Vagina (tissue), 2 donors: ENCODE measurements around the gene PRCC. TPM values are rescaled to one million over a fixed set of nuclear protein-coding genes. Genes with fewer than 3 reads are reported as not detected.

Experiments
- DNase-seq, 2 donors: peaks; one replicate each; pipeline ENCODE4 v3.0.0-alpha.2; 2017; ENCODE audit errors: extremely low spot score in 2 of 2
- H3K27ac ChIP-seq: fragments of 200-600 bp; sonication (generic); one replicate; pipeline ENCODE4 v1.5.1; 2019
- H3K27me3 ChIP-seq: fragments of 200-600 bp; sonication (generic); one replicate; pipeline ENCODE4 v1.5.1; 2019
- H3K36me3 ChIP-seq, 2 donors: fragments of 200-600 bp; sonication (generic); one replicate each; pipeline ENCODE4 v1.5.1; 2017 to 2019
- H3K4me1 ChIP-seq: fragments of 200-600 bp; sonication (generic); one replicate; pipeline ENCODE4 v1.5.1; 2019
- H3K4me3 ChIP-seq, 2 donors: fragments of 200-600 bp; sonication (generic); 1 replicate in 1 of 2; 2 replicates in 1 of 2; pipeline ENCODE4 v1.5.1; 2016 to 2019
- H3K9me3 ChIP-seq: fragments of 200-600 bp; sonication (generic); one replicate; pipeline ENCODE4 v1.5.1; 2019
- CTCF ChIP-seq, 3 experiments: fragments of 450-650 bp in 2 of 3; fragments of 200-600 bp in 1 of 3; sonication (generic) in 1 of 3; IDR thresholded peaks; one replicate each; pipeline ENCODE4 v1.5.1; 2017 to 2019; ENCODE audit warnings: antibody characterized with exemption in 3 of 3, mild to moderate bottlenecking in 2 of 3, moderate library complexity in 2 of 3
- POLR2A ChIP-seq, 2 donors: fragments of 450-650 bp; IDR thresholded peaks; one replicate each; pipeline ENCODE4 v1.6.1; 2017; ENCODE audit warnings: antibody characterized with exemption in 2 of 2, mild to moderate bottlenecking in 2 of 2, moderate library complexity in 2 of 2
- POLR2AphosphoS5 ChIP-seq, 2 donors: sonication (generic); formaldehyde crosslinking; IDR thresholded peaks; one replicate each; pipeline ENCODE4 v1.9.0; 2017; ENCODE audit warnings: antibody characterized with exemption in 2 of 2, mild to moderate bottlenecking in 2 of 2, low read depth in 1 of 2; ENCODE audit not compliant: insufficient read depth in 1 of 2
- intact Hi-C: fragments of 100-400 bp; cut with DNase I; formaldehyde crosslinking; loops from one replicate; pipeline ENCODE4 v1.15.1; 2023
- total RNA-seq: library from RNA; depleted of rRNA; stranded (reverse); fragments of >200 nt; gene quantifications from one replicate; pipeline ENCODE4 v1.2.3, GENCODE V29; 2016

PRCC gene
- total RNA-seq, 1 donor from 2014 or later = 30.4 TPM

- Histone ChIP-seq H3K27ac (peak within 1 kb of the TSS; percentile 80), H3K4me3 (peak within 1 kb of the TSS; percentile 55 to 57), H3K27me3 (no peaks in the 10 kb centered on the region), H3K36me3 (peaks cover 0 to 43% of the 10 kb centered on the region in 2 donors), H3K9me3 (no peaks in the 10 kb centered on the region), H3K4me1 (peaks cover 34% of the 10 kb centered on the region)
- TF ChIP-seq POLR2AphosphoS5 (IDR thresholded peaks at IDR 0.05; ENCODE audit: insufficient read depth in 1 of 2, low read depth in 1 of 2) (peak; percentile 87 to 100), POLR2A (IDR thresholded peaks at IDR 0.05) (no peak), CTCF (IDR thresholded peaks at IDR 0.05) (no peak)
- DNase-seq = peak; percentile 98 to 100
- intact Hi-C loops = no loop called here
Observed at GRCh38 chr1:156740741-156741480, 26.4 kb upstream of the PRCC start, which contains the start of gene MRPL24. Gene MRPL24, minus strand, starts transcription at chr1:156741088. Its CDS starts 2,384 bp downstream, at chr1:156738704.

- no peaks in the 10 kb centered on the region for H3K9me3 ChIP-seq
- DNase-seq = no peak
- H3K36me3 ChIP-seq = peaks cover 0 to 40% of the 10 kb centered on the region in 2 donors
- no peak for TF ChIP-seq POLR2A (IDR thresholded peaks at IDR 0.05)
- no peak for TF ChIP-seq POLR2AphosphoS5 (IDR thresholded peaks at IDR 0.05; ENCODE audit: insufficient read depth in 1 of 2, low read depth in 1 of 2)
- no peak for TF ChIP-seq CTCF (IDR thresholded peaks at IDR 0.05)
- H3K27ac ChIP-seq = peak overlapping the region; percentile 80
- H3K27me3 ChIP-seq = no peaks in the 10 kb centered on the region
- peaks cover 40% of the 10 kb centered on the region for H3K4me1 ChIP-seq
- intact Hi-C loops = no loop called here
- H3K4me3 ChIP-seq = peak overlapping the region; percentile 35 to 55
Observed at GRCh38 chr1:156741481-156741983, 25.8 kb upstream of the PRCC start.

GRCh38 chr1:156742017-156742416 is 25.3 kb upstream of the PRCC start:
- H3K4me1 ChIP-seq = peaks cover 44% of the 10 kb centered on the region
- peaks cover 0 to 39% of the 10 kb centered on the region in 2 donors for H3K36me3 ChIP-seq
- H3K27me3 ChIP-seq = no peaks in the 10 kb centered on the region
- intact Hi-C loops = no loop called here
- no peaks in the 10 kb centered on the region for H3K9me3 ChIP-seq
- DNase-seq = no peak
- H3K27ac ChIP-seq = peak overlapping the region; percentile 80
- TF ChIP-seq CTCF (IDR thresholded peaks at IDR 0.05) (no peak), POLR2AphosphoS5 (IDR thresholded peaks at IDR 0.05; ENCODE audit: insufficient read depth in 1 of 2, low read depth in 1 of 2) (no peak), POLR2A (IDR thresholded peaks at IDR 0.05) (no peak)
- H3K4me3 ChIP-seq = peak overlapping the region in 1 of 2 donors; percentile 55

GRCh38 chr1:156742801-156743200 is 24.5 kb upstream of the PRCC start:
- no peaks in the 10 kb centered on the region for H3K27me3 ChIP-seq
- TF ChIP-seq CTCF (IDR thresholded peaks at IDR 0.05) = no peak
- no peak for TF ChIP-seq POLR2A (IDR thresholded peaks at IDR 0.05)
- TF ChIP-seq POLR2AphosphoS5 (IDR thresholded peaks at IDR 0.05; ENCODE audit: insufficient read depth in 1 of 2, low read depth in 1 of 2) = no peak
- peaks cover 0 to 35% of the 10 kb centered on the region in 2 donors for H3K36me3 ChIP-seq
- H3K4me1 ChIP-seq = peaks cover 51% of the 10 kb centered on the region
- intact Hi-C loops = no loop called here
- no peak overlapping the region for H3K4me3 ChIP-seq
- no peak for DNase-seq
- no peak overlapping the region for H3K27ac ChIP-seq
- H3K9me3 ChIP-seq = no peaks in the 10 kb centered on the region
